Immature natural killer cell (primary cell): ENCODE measurements around the gene ZCCHC12. TPM values are rescaled to one million over a fixed set of nuclear protein-coding genes. Genes with fewer than 3 reads are reported as not detected.
A peak's percentile ranks its signal among the peaks of the same experiment; 100 is the strongest.
"Not testable (repeated sequence)": the region's sequence is repeated elsewhere in the genome, so short reads cannot be mapped to it uniquely, and the experiment has no call there.

Source experiments
- DNase-seq, 3 donors: peaks; one replicate each; pipeline ENCODE4 v3.0.0; 2022; ENCODE audit warnings: mixed read lengths in 1 of 3
- H3K27ac Mint-ChIP-seq, 6 donors: one replicate each; pipeline ENCODE4 v1.8.0; 2020; ENCODE audit warnings: mixed read lengths in 6 of 6, mild to moderate bottlenecking in 5 of 6, inconsistent platforms in 4 of 6, moderate library complexity in 3 of 6
- H3K27me3 Mint-ChIP-seq, 3 donors: one replicate each; pipeline ENCODE4 v1.8.0; 2020 to 2021; ENCODE audit warnings: low read depth in 3 of 3, mild to moderate bottlenecking in 3 of 3, mixed read lengths in 3 of 3, moderate library complexity in 3 of 3, inconsistent platforms in 1 of 3
- H3K36me3 Mint-ChIP-seq, 3 donors: one replicate each; pipeline ENCODE4 v1.8.0; 2020; ENCODE audit warnings: mixed read lengths in 3 of 3, inconsistent platforms in 2 of 3, mild to moderate bottlenecking in 2 of 3
- H3K4me1 Mint-ChIP-seq, 2 donors: one replicate each; pipeline ENCODE4 v1.8.0; 2020; ENCODE audit warnings: inconsistent platforms in 2 of 2, mild to moderate bottlenecking in 2 of 2, mixed read lengths in 2 of 2, moderate library complexity in 1 of 2
- H3K4me3 Mint-ChIP-seq, 5 donors: one replicate each; pipeline ENCODE4 v1.8.0; 2020; ENCODE audit warnings: mild to moderate bottlenecking in 5 of 5, mixed read lengths in 5 of 5, inconsistent platforms in 3 of 5, moderate library complexity in 3 of 5
- H3K9me3 Mint-ChIP-seq, 6 donors: one replicate each; pipeline ENCODE4 v1.8.0; 2020; ENCODE audit warnings: mild to moderate bottlenecking in 6 of 6, mixed read lengths in 6 of 6, inconsistent platforms in 4 of 6, moderate library complexity in 3 of 6
- polyA plus RNA-seq, 3 donors: library from polyadenylated mRNA; unstranded; fragments of 300-500 nt; fragmentation: Illumina TruSeq; gene quantifications; one replicate each; pipeline ENCODE4 v1.2.3, GENCODE V29; 2021

Gene ZCCHC12
- not detected for polyA plus RNA-seq

DNA sequence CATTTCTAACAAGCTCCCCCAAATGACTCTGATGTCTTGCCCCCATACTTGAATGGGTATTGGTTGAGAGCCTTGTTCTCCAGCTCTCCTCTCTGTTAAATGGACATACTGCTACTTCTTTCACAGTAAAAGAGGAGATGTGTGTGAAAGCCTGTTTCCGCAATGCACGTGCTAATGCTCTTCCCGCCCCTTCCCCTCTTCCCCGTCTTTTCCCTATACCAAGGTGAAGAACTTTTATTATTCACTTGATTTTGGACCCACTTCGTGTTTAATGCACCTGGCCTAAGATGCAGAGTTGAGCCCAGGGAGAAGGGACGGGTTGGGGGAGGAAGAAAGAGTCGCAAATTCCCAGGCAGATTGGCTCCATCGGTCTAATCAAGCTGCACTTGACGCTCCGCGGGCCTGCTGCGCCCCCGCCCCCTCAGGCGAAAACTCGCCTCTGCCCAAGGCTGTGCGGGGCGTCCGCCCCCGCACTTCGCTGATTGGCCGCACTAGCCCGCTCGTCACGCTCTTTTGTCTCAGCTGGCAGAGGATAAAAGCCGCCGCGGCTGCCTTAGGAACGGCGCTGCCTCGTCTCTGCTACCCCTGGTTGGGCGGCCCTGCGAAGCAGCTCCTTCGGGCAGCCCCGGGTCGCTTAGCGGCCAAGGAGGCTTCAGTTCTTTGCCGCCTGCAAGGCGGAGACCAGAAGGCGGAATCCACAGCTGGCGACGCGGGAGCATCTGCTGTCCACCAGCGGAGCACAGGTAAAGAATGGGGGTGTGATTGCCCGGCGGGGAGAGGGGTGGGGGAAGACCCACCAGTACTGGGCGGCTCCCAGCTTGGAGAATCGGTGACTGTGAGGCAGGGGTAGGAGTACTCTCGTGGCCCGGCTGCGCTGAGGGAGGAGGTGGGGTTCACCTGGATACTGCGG, at the start of gene ZCCHC12:
Gene ZCCHC12, plus strand, starts transcription at position 562 of the 910 bp plus-strand sequence. CDS start 1,421 bp downstream, outside the sequence.
- Mint-ChIP-seq H3K9me3 (peaks cover 0 to 2% (median 0%) of the 10 kb centered on the region in 6 donors), H3K27me3 (peaks cover 12 to 22% (median 17%) of the 10 kb centered on the region in 3 donors), H3K27ac (no peak within 1 kb of the TSS), H3K4me3 (peak within 1 kb of the TSS; percentile 46 to 76 (median 69)), H3K36me3 (no peaks in the 10 kb centered on the region), H3K4me1 (peaks cover 14 to 15% of the 10 kb centered on the region in 2 donors)
- DNase-seq: peak; percentile 28 to 29 (median 29)

DNA sequence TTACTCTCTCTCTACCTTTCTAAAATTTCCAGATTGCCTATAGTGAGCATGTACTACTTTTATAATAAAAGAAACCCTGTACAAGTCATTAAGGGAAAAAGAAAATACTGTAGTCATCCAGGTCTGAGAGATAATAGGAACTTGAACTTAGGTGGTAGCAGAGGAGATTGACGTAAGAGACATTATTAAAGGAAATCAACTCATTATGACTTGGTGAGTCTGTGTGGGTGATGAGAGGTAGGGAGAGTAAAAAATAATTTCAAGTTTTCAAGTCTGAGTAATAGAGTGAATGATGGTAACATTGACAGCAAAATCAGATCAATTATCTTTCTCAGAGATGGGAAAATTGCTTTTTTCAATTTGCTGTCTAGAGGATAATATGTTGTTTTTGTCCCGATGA, 44.0 kb upstream of the ZCCHC12 start:
- Mint-ChIP-seq H3K36me3 (no peaks in the 10 kb centered on the region), H3K27me3 (peaks cover 5 to 17% (median 7%) of the 10 kb centered on the region in 3 donors), H3K27ac (no peak overlapping the region), H3K9me3 (no peaks in the 10 kb centered on the region), H3K4me1 (no peaks in the 10 kb centered on the region), H3K4me3 (no peak overlapping the region)
- no peak for DNase-seq

DNA sequence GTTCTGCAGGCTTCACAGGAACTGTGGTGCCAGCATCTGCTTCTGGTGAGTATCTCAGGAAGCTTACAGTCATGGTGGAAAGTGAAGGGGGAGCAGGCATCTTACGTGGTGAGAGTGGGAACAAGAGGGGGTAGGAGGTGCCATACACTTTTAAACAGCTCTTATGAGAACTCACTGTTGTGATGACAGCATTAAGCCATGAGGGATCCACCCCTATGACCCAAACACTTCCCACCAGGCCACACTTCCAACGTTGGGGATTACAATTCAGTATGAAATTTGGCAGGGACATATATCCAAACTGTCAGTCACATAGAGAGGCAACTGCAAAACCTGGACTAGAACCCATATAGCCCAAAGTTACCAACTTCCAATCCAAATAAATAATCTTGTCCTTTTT, 43.1 kb upstream of the ZCCHC12 start:
- DNase-seq: no peak
- Mint-ChIP-seq H3K9me3 (no peaks in the 10 kb centered on the region), H3K4me3 (no peak overlapping the region), H3K36me3 (no peaks in the 10 kb centered on the region), H3K27me3 (peaks cover 0 to 12% (median 4%) of the 10 kb centered on the region in 3 donors), H3K4me1 (no peaks in the 10 kb centered on the region), H3K27ac (no peak overlapping the region)

DNA sequence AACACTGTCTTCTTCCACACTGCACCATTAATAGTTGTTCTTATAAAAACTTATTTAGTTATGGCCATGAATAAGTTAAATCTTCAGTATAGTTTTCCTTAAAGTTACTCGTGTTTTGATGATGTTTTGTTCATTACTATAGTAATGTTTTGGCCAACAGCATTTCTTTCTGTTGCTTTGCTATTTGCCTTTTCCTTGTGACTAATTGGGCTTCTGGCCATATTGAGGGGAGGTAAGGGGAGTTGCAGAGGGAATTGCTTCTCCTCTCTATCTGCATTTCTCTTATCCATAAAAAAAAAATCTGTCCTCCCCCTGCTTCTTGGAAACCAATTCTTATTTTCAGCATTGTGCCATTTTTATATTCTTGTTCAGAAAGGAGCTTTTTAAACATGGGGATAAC, 42.7 kb upstream of the ZCCHC12 start:
- H3K4me1 Mint-ChIP-seq: no peaks in the 10 kb centered on the region
- H3K27me3 Mint-ChIP-seq: peaks cover 0 to 10% (median 4%) of the 10 kb centered on the region in 3 donors
- no peaks in the 10 kb centered on the region for H3K36me3 Mint-ChIP-seq
- no peak overlapping the region for H3K4me3 Mint-ChIP-seq
- no peak overlapping the region for H3K27ac Mint-ChIP-seq
- no peak for DNase-seq
- H3K9me3 Mint-ChIP-seq: no peaks in the 10 kb centered on the region

DNA sequence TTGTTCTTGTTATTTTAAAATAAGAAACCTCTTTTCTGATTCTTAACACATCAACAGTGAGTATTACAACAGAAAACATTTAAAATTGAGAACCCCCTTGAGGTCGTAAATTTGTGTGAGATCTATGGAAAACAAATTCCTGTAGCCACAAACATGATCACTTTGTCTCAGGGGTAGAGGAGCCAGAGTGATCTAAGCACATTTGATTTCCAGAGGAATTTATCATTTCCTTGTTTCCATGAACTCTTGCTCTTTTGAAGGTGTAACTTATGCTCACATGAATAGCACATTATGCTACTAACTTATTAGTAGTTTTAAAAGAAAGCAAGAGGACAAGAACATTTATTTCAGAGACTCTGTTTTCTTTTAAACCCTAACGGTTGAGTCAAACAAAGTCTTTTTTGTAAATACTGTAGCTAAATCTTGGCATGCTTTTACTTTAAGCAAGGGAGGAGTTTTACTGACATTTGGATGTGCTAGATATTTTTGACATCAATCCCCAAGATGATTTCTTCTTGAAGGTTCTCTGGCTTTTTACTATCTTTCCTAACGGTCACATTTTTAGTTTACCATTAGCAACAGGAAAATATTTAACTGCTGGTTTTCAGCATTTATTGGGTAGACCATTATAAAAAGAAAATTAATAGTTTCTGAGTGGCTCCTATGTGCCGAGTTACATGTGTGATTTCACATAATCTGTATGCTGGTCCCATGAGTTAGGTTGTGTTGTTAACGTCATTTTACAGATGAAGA, 27.9 kb upstream of the ZCCHC12 start:
- no peak for DNase-seq
- Mint-ChIP-seq H3K27ac (no peak overlapping the region), H3K4me1 (no peaks in the 10 kb centered on the region), H3K4me3 (no peak overlapping the region), H3K36me3 (no peaks in the 10 kb centered on the region), H3K27me3 (peaks cover 0 to 2% (median 0%) of the 10 kb centered on the region in 3 donors), H3K9me3 (no peaks in the 10 kb centered on the region)

DNA sequence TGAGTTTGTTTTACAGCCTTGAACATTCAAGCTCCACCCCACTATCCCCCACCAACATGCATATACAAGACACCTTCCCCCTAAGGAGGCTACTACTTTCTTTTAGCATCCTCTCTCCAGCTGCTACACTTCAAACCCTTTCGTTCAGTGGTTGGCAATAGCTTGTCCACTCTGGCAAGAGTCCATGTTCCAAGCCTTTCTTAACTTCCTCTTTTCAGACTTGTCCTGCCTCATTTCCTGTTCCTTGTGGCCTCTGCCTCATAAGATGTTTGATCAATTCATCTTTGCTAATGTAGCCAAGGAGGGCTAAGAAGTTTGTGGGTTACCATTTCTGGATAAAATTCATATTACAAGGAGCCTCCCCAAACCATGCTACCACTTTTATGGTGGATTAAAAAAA, 20.8 kb upstream of the ZCCHC12 start:
- H3K9me3 Mint-ChIP-seq: no peaks in the 10 kb centered on the region
- DNase-seq: no peak
- H3K36me3 Mint-ChIP-seq: peaks cover 0 to 3% (median 0%) of the 10 kb centered on the region in 3 donors
- no peak overlapping the region for H3K4me3 Mint-ChIP-seq
- no peak overlapping the region for H3K27ac Mint-ChIP-seq
- H3K27me3 Mint-ChIP-seq: peaks cover 0 to 18% (median 0%) of the 10 kb centered on the region in 3 donors
- no peaks in the 10 kb centered on the region for H3K4me1 Mint-ChIP-seq

DNA sequence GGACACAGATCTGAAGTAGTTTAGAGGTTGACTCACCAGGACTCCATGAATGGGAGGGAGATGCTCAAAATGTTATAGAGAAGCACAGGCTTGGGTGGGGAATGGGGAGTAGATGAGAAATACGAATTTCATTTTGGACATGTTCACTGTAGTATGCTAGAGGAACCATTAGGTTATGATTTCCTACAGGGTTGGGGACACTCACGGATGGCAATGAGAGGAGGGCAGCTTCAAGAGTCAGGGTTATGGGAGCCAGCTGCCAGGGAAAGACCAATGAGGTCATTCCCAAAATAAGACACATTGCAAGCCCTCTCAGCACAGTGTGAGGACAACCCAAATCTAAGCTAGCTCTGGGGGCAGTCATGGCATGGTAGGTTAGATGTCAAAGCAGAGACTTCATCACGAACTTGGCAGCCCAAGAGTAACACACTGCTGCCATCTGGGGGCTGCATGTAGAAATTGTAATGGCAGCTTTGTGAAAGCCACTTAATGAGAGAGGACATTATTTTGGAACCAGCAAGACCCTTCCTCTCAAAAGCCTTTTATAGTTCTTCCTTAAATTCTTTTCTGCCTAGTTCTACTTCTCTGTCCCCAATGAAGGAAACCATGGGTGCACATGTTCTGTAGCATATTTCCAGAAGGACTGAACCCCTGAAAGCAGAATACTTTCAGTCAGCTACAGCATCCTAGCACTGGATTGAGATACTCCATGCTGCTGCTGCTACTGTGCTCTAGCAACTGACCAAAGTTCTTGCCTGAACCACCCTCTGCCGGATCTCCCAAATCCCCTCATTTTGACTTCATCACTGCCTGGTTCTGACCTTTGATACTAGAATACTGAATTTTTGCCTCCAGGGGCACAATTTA, 16.2 kb upstream of the ZCCHC12 start:
- Mint-ChIP-seq H3K4me3 (no peak overlapping the region), H3K4me1 (no peaks in the 10 kb centered on the region), H3K27ac (no peak overlapping the region), H3K27me3 (peaks cover 0 to 23% (median 4%) of the 10 kb centered on the region in 3 donors), H3K36me3 (peaks cover 0 to 3% (median 0%) of the 10 kb centered on the region in 3 donors), H3K9me3 (no peaks in the 10 kb centered on the region)
- DNase-seq: peak in 1 of 3 donors; percentile 16

DNA sequence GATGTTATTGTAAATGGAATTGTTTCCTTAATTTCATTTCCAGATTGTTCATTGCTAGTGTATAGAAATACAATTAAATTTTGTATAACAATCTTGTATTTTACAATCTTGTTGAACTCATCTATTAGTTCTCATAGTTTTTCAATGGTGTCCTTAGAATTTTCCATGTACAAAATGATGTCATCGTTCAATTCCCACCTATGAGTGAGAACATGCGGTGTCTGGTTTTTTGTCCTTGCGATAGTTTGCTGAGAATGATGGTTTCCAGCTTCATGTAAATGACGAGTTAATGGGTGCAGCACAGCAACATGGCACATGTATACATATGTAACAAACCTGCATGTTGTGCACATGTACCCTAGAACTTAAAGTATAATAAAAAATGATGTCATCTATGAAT, 6.4 kb upstream of the ZCCHC12 start:
- not testable (repeated sequence) for H3K4me3 Mint-ChIP-seq, H3K27ac Mint-ChIP-seq, H3K9me3 Mint-ChIP-seq, H3K36me3 Mint-ChIP-seq, H3K27me3 Mint-ChIP-seq, H3K4me1 Mint-ChIP-seq, DNase-seq

DNA sequence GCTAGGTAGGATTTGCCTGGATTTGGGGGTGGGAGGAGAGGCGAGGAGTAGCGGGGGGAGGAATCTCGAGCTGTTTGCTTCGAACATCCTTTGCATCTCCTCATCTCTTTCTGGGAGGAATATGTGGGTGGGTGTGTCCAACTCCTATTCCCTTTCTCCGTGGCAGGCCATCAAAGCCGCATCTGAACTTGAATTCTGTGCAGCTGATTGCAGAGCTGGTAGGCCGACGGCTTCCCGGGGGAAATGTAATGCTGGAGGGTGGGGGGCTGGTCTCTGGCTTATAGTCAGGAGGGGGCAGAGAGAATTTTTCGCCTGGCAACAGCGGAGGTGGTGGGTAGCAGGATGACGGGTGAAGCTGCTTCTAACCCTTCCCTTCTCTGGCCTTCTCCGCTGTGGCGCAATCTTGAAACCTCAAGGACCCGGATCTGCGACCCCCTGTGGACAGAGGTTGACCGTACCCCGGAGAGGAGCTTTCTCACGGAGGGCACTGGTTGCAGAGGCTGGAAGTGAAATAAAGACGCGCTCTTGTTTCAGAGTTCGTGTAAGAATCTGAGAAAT, 628 bp downstream of the ZCCHC12 start:
- no peak overlapping the region for H3K27ac Mint-ChIP-seq

DNA sequence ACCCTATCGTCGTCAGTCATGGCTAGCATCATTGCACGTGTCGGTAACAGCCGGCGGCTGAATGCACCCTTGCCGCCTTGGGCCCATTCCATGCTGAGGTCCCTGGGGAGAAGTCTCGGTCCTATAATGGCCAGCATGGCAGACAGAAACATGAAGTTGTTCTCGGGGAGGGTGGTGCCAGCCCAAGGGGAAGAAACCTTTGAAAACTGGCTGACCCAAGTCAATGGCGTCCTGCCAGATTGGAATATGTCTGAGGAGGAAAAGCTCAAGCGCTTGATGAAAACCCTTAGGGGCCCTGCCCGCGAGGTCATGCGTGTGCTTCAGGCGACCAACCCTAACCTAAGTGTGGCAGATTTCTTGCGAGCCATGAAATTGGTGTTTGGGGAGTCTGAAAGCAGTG, 1.6 kb downstream of the ZCCHC12 start:
- H3K9me3 Mint-ChIP-seq: peaks cover 0 to 2% (median 0%) of the 10 kb centered on the region in 6 donors
- H3K36me3 Mint-ChIP-seq: peaks cover 0 to 4% (median 0%) of the 10 kb centered on the region in 3 donors
- peaks cover 12 to 24% (median 17%) of the 10 kb centered on the region in 3 donors for H3K27me3 Mint-ChIP-seq
- H3K27ac Mint-ChIP-seq: no peak overlapping the region
- no peak for DNase-seq
- H3K4me3 Mint-ChIP-seq: peak overlapping the region in 1 of 5 donors; percentile 13
- H3K4me1 Mint-ChIP-seq: peaks cover 14 to 15% of the 10 kb centered on the region in 2 donors

More for the DNA sequence above, 628 bp downstream of the ZCCHC12 start:
- no peak for DNase-seq
- H3K27me3 Mint-ChIP-seq: peaks cover 12 to 22% (median 17%) of the 10 kb centered on the region in 3 donors
- H3K36me3 Mint-ChIP-seq: no peaks in the 10 kb centered on the region
- H3K9me3 Mint-ChIP-seq: peaks cover 0 to 2% (median 0%) of the 10 kb centered on the region in 6 donors
- peaks cover 14 to 15% of the 10 kb centered on the region in 2 donors for H3K4me1 Mint-ChIP-seq
- H3K4me3 Mint-ChIP-seq: peak overlapping the region; percentile 46 to 76 (median 69)

DNA sequence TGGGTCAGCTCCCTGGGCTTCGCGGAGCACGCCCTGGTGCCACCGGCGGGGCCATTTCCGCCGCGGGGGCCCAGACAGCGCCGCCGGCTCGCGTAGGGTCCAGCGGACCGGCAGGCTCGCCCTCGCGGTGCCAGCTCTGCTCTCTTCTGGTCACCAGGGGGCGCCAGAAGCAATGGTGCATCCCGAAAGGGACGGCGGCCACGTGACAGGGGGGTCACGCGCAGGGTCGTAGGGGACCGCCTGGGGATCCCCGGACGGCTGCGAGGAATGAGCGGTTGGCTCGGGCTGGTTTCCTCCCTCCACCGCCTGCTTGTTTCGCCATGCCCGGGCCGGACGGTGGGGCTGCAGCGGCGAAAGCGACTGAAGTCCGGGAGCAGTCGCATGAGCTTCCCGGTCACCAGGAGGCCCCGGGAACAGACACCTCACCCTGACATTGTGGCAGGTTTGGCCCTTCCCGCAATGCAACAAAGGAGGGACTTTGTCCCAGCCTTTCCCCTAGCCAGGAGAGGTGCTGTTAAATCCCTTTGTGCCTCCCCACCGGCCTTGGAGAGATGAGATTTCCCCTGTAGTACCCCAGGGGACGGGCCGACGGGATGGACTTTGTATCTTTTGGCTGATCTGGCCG, 15.8 kb downstream of the ZCCHC12 start:
- peaks cover 2 to 7% (median 2%) of the 10 kb centered on the region in 3 donors for H3K27me3 Mint-ChIP-seq
- no peaks in the 10 kb centered on the region for H3K9me3 Mint-ChIP-seq
- peak; percentile 49 to 58 (median 53) for DNase-seq
- peak overlapping the region; percentile 12 to 70 (median 45) for H3K4me3 Mint-ChIP-seq
- H3K27ac Mint-ChIP-seq: no peak overlapping the region
- peaks cover 0 to 6% of the 10 kb centered on the region in 2 donors for H3K4me1 Mint-ChIP-seq
- H3K36me3 Mint-ChIP-seq: no peaks in the 10 kb centered on the region

DNA sequence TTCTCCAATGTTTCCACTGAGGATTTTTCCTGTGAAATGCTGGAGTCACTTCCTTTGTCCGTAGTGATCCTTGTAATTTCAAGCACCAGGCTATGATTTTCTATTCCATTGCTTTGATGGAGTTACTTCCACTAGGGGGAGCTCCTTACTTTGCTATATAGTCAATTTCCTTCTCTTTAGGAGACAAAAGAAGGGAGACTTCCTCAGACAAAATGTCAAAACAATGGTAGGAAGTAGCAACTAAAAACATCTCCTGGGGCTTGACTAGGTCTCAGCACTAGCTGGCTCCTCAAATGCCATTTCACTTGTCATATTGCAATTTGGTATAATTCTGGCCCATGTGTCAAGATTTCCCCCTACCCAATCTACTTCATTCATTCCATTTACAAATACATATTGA, 24.1 kb downstream of the ZCCHC12 start:
- H3K27ac Mint-ChIP-seq: no peak overlapping the region
- no peak overlapping the region for H3K4me3 Mint-ChIP-seq
- no peaks in the 10 kb centered on the region for H3K27me3 Mint-ChIP-seq
- DNase-seq: peak; percentile 26 to 48 (median 33)
- H3K4me1 Mint-ChIP-seq: no peaks in the 10 kb centered on the region
- no peaks in the 10 kb centered on the region for H3K36me3 Mint-ChIP-seq
- no peaks in the 10 kb centered on the region for H3K9me3 Mint-ChIP-seq
